D721Med (cell line): ENCODE data around the gene HACL1.

Experiments
- DNase-seq: peaks from one replicate; pipeline ENCODE4 v3.0.0; 2011; ENCODE audit warnings: low spot score; ENCODE audit not compliant: insufficient read length
- FAIRE-seq: peaks from 2 replicates; lab custom pipeline; 2011; peaks lifted over from hg19 to GRCh38; lab: Jason Lieb, UNC
- CTCF ChIP-seq: IDR thresholded peaks from 2 replicates; pipeline ENCODE4 v1.5.1; 2012; ENCODE audit warnings: mild to moderate bottlenecking, control low read depth; ENCODE audit not compliant: insufficient read depth; ENCODE audit errors: missing control alignments

HACL1 gene

GRCh38 chr3:15519096-15519495 lies 82.3 kb downstream of the HACL1 start:
- no peak for TF ChIP-seq CTCF
- DNase-seq (no peak), FAIRE-seq (no peak)

GRCh38 chr3:15514663-15515340 lies 86.6 kb downstream of the HACL1 start:
- no peak for FAIRE-seq
- TF ChIP-seq CTCF, result no peak
- no peak for DNase-seq

- no peak for TF ChIP-seq CTCF
- FAIRE-seq, result no peak
- DNase-seq, result no peak
Measured at GRCh38 chr3:15513810-15514662, 87.3 kb downstream of the HACL1 start.

GRCh38 chr3:15513116-15513515 lies 88.3 kb downstream of the HACL1 start:
- DNase-seq (no peak), FAIRE-seq (no peak)

GRCh38 chr3:15512166-15512565 lies 89.2 kb downstream of the HACL1 start:
- TF ChIP-seq CTCF, result no peak
- no peak for DNase-seq
- no peak for FAIRE-seq

More at GRCh38 chr3:15513116-15513515, 88.3 kb downstream of the HACL1 start:
- TF ChIP-seq CTCF, result no peak

- FAIRE-seq, result no peak
- no peak for TF ChIP-seq CTCF
- no peak for DNase-seq
Measured at GRCh38 chr3:15511156-15511555, 90.2 kb downstream of the HACL1 start.
